ENCODE data around the gene TRABD2B. TPM values are rescaled to one million over a fixed set of nuclear protein-coding genes. Genes with fewer than 3 reads are reported as not detected.
"Not testable (repeated sequence)": the region's sequence is repeated elsewhere in the genome, so short reads cannot be mapped to it uniquely, and the experiment has no call there.

TRABD2B gene
- total and polyA plus RNA-seq, 7 donors, result 0.08 to 0.76 (median 0.42) TPM

DNA sequence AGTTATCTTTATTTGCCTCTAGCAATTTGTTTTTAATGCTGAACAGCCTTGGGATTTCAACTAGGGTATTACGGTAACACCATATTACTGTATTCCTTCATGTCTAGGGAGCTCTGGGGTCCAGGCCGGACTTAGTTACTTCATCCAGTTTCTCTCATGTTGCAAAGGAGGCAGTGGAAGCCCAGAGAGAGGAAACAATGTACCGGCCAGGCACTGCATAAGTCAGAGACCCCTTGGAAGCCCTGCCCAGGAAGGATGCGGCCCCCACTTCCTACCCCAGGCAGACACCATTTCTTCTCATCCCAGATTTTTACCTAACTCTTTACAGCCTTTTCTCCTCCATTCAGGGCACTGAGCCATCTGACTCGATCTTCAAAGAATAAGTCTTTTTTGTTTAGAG lies 32.5 kb downstream of the TRABD2B start:
- ATAC-seq, result no peak
- no peaks in the 10 kb centered on the region for H3K36me3 ChIP-seq (ENCODE audit: insufficient read depth in 1 of 2, low read depth in 1 of 2)
- peaks cover 9% of the 10 kb centered on the region for H3K4me1 ChIP-seq
- H3K9me3 ChIP-seq, result no peaks in the 10 kb centered on the region
- H3K27me3 ChIP-seq (ENCODE audit: insufficient read depth in 3 of 3, low read length in 2 of 3), result no peaks in the 10 kb centered on the region
- TF ChIP-seq, protein P1, sequence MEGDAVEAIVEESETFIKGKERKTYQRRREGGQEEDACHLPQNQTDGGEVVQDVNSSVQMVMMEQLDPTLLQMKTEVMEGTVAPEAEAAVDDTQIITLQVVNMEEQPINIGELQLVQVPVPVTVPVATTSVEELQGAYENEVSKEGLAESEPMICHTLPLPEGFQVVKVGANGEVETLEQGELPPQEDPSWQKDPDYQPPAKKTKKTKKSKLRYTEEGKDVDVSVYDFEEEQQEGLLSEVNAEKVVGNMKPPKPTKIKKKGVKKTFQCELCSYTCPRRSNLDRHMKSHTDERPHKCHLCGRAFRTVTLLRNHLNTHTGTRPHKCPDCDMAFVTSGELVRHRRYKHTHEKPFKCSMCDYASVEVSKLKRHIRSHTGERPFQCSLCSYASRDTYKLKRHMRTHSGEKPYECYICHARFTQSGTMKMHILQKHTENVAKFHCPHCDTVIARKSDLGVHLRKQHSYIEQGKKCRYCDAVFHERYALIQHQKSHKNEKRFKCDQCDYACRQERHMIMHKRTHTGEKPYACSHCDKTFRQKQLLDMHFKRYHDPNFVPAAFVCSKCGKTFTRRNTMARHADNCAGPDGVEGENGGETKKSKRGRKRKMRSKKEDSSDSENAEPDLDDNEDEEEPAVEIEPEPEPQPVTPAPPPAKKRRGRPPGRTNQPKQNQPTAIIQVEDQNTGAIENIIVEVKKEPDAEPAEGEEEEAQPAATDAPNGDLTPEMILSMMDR (IDR thresholded peaks at IDR 0.05), result no peak
- H3K4me3 ChIP-seq, result no peak overlapping the region
- WGBS, 3 donors, result 58 to 71% (median 65%) methylated on average over 5 of the region's 5 CpGs
- DNase-seq, result no peak
- intact Hi-C loops (cut with DNase I), result no loop called here
- no peak overlapping the region for H3K27ac ChIP-seq

DNA sequence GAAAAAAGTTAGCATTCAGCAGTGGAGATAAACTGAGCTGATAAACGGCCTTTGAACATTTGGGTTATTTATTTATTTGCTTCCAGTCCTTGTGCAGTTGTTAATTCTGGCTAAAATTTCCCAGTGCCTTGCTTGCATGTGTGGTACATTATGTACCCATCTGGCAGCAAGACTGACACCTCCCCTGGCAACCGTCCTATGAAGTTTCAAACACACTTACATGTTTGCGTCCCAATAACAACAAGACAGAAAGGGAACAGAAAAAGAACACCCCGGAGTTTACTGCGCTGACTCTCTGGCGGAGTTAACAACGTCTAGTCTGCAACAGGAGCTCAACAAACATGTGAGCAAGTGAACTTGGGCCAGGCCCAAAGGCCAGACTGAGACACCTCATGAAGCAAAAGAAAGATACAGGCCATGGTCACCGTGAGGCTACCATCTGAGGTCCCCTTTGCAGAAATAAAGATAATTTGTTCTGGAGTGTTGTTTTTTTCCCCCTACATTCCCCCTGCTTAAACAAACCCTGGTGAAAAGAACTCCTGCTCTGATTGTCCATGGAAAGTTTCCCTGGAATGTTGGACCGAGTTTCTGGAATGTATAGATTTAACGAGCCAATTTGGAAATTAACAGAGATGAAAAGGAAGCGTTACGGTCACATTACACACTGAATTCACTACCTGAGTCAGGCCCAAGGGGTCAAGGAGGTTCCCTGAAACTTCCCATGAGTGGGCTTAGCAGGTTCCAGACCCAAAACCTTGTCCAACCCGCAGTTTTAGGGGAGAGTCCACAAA lies 33.4 kb downstream of the TRABD2B start:
- Histone ChIP-seq H3K27me3 (ENCODE audit: insufficient read depth in 3 of 3, low read length in 2 of 3) (no peaks in the 10 kb centered on the region), H3K36me3 (ENCODE audit: insufficient read depth in 1 of 2, low read depth in 1 of 2) (no peaks in the 10 kb centered on the region), H3K4me1 (peaks cover 9% of the 10 kb centered on the region), H3K27ac (no peak overlapping the region), H3K4me3 (no peak overlapping the region), H3K9me3 (no peaks in the 10 kb centered on the region)
- no peak for DNase-seq
- WGBS, 3 donors, result 33 to 41% (median 34%) methylated on average over 13 of the region's 13 CpGs
- intact Hi-C loops (cut with DNase I), result no loop called here
- TF ChIP-seq, protein P1 (IDR thresholded peaks at IDR 0.05), result no peak
- peak; percentile 37 to 76 (median 48) for ATAC-seq

DNA sequence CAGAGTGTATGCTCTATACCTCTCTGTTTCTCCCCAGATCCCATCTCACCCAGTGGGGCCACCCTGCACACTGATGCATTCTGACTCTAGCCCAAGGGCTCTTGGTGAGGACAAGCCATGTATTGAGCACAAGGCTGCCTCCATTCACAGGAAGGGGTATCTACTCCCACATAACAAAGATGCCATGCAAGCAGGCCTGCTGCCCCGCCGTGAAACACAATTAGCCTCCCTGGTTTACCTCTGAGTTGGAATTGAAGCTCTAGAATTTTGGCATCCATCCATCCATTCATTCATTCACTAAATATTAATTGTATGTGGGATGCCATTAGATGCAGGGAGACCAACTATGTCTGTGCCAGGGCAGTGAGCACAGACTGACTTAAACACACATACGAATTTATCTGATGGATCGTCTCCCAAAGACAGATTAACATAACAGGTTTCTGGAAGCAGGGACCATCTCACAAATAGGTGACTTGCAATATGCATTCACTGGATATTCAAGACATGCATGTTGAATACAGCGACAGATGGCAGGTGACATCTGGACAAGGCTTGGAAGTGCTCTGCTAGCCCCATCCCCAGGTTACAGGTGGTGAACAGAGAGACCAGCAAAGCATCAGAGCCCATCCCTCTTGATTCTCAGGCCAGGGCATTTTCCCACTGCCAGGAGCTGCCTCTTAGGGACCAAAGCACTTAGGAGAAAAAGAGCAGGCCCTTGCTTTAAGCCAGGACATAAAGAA lies 34.3 kb downstream of the TRABD2B start:
- Histone ChIP-seq H3K36me3 (ENCODE audit: insufficient read depth in 1 of 2, low read depth in 1 of 2) (no peaks in the 10 kb centered on the region), H3K27me3 (ENCODE audit: insufficient read depth in 3 of 3, low read length in 2 of 3) (no peaks in the 10 kb centered on the region), H3K4me3 (no peak overlapping the region), H3K9me3 (no peaks in the 10 kb centered on the region), H3K27ac (no peak overlapping the region), H3K4me1 (peaks cover 9% of the 10 kb centered on the region)
- intact Hi-C loops (cut with DNase I), result no loop called here
- ATAC-seq, result no peak
- 67 to 83% (median 80%) methylated on average over 5 of the region's 5 CpGs for WGBS, 3 donors
- TF ChIP-seq, protein P1 (IDR thresholded peaks at IDR 0.05), result no peak
- DNase-seq, result no peak

DNA sequence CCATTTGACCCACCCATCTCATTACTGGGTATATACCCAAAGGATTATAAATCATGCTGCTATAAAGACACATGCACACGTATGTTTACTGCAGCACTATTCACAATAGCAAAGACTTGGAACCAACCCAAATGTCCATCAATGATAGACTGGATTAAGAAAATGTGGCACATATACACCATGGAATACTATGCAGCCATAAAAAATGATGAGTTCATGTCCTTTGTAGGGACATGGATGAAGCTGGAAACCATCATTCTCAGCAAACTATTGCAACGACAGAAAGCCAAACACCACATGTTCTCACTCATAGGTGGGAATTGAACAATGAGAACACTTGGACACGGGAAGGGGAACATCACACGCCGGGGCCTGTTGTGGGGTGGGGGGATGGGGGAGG lies 35.4 kb downstream of the TRABD2B start:
- H3K9me3 ChIP-seq; H3K36me3 ChIP-seq (ENCODE audit: insufficient read depth in 1 of 2, low read depth in 1 of 2); H3K4me1 ChIP-seq; H3K27ac ChIP-seq; H3K4me3 ChIP-seq; H3K27me3 ChIP-seq (ENCODE audit: insufficient read depth in 3 of 3, low read length in 2 of 3); intact Hi-C loops (cut with DNase I); DNase-seq; ATAC-seq: not testable (repeated sequence)
- 94 to 100% (median 96%) methylated on average over 4 to 5 of the region's 5 CpGs for WGBS, 3 donors

DNA sequence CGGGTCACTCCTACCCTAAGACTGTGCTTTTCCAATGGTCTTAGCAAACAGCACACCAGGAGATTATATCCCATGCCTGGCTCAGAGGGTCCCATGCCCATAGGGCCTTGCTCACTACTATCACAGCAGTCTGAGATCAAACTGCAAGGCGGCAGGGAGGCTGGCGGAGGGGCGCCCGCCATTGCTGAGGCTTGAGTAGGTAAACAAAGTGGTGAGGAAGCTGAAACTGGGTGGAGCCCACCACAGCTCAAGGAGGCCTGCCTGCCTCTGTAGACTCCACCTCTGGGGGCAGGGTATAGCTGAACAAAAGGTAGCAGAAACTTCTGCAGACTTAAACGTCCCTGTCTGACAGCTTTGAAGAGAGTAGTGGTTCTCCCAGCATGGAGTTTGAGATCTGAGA lies 40.7 kb downstream of the TRABD2B start:
- 93 to 99% (median 99%) methylated on average over 5 to 6 of the region's 6 CpGs for WGBS, 3 donors
- H3K27me3 ChIP-seq (ENCODE audit: insufficient read depth in 3 of 3, low read length in 2 of 3); H3K4me3 ChIP-seq; H3K27ac ChIP-seq; H3K9me3 ChIP-seq; H3K4me1 ChIP-seq; intact Hi-C loops (cut with DNase I); DNase-seq; ATAC-seq; H3K36me3 ChIP-seq (ENCODE audit: insufficient read depth in 1 of 2, low read depth in 1 of 2): not testable (repeated sequence)

Data from psoas muscle (tissue), 8 donors.